GM23338 (cell line): ENCODE measurements around the gene TRA2A. TPM values are rescaled to one million over a fixed set of nuclear protein-coding genes. Genes with fewer than 3 reads are reported as not detected.

Source experiments
- ATAC-seq: fragments of 200-7000 bp; cut with Tn5 transposase; 3 replicates; pipeline ENCODE4 v1.9.1; 2020
- DNase-seq: peaks from one replicate; pipeline ENCODE4 v3.0.0-alpha.2; 2015; ENCODE audit warnings: low spot score
- H2AFZ ChIP-seq: fragments of 200-600 bp; sonication (generic); 2 replicates; pipeline ENCODE4 v1.8.0; 2016; ENCODE audit warnings: antibody characterized with exemption, mild to moderate bottlenecking, moderate library complexity
- H3F3A ChIP-seq: fragments of 200-600 bp; sonication (generic); replicated peaks from 2 replicates; pipeline ENCODE4 v1.8.0; 2017; ENCODE audit warnings: antibody characterized with exemption, mixed run types, low read depth
- H3K27ac ChIP-seq: fragments of 200-600 bp; sonication (generic); 2 replicates; pipeline ENCODE4 v1.6.1; 2016; ENCODE audit warnings: low read depth
- H3K27me3 ChIP-seq: fragments of 200-600 bp; sonication (generic); 2 replicates; pipeline ENCODE4 v1.8.0; 2016; ENCODE audit warnings: mild to moderate bottlenecking, mixed run types, moderate library complexity; ENCODE audit not compliant: insufficient read depth
- H3K36me3 ChIP-seq: fragments of 200-600 bp; sonication (generic); 2 replicates; pipeline ENCODE4 v1.8.0; 2016; ENCODE audit warnings: mild to moderate bottlenecking; ENCODE audit not compliant: insufficient read depth
- H3K4me1 ChIP-seq: fragments of 200-600 bp; sonication (generic); 2 replicates; pipeline ENCODE4 v1.8.0; 2016; ENCODE audit warnings: mild to moderate bottlenecking, moderate library complexity; ENCODE audit not compliant: insufficient read depth
- H3K4me2 ChIP-seq: fragments of 200-600 bp; sonication (generic); 2 replicates; pipeline ENCODE4 v1.7.1; 2017; ENCODE audit warnings: mixed run types
- H3K4me3 ChIP-seq: fragments of 200-600 bp; sonication (generic); 2 replicates; pipeline ENCODE4 v1.6.1; 2016; ENCODE audit warnings: mixed run types
- H3K79me2 ChIP-seq: fragments of 200-600 bp; sonication (generic); replicated peaks from 2 replicates; pipeline ENCODE4 v1.8.0; 2017; ENCODE audit warnings: mild to moderate bottlenecking; ENCODE audit not compliant: insufficient read depth
- H3K9me2 ChIP-seq: fragments of 200-600 bp; sonication (generic); 2 replicates; pipeline ENCODE4 v1.8.0; 2017; ENCODE audit not compliant: insufficient read depth
- H4K20me1 ChIP-seq: fragments of 200-600 bp; sonication (generic); replicated peaks from 2 replicates; pipeline ENCODE4 v1.8.0; 2017; ENCODE audit warnings: mild to moderate bottlenecking; ENCODE audit not compliant: insufficient read depth
- H3K27ac Mint-ChIP-seq: 2 replicates; pipeline ENCODE4 v1.8.0; 2020; ENCODE audit warnings: inconsistent platforms, mild to moderate bottlenecking, moderate library complexity, mixed read lengths
- H3K27me3 Mint-ChIP-seq: 3 replicates; pipeline ENCODE4 v1.8.0; 2022; ENCODE audit warnings: low read depth, mild to moderate bottlenecking, moderate library complexity, mixed read lengths, inconsistent platforms; ENCODE audit not compliant: insufficient read depth, poor library complexity
- H3K36me3 Mint-ChIP-seq: 3 replicates; pipeline ENCODE4 v1.8.0; 2021; ENCODE audit warnings: low read depth, mild to moderate bottlenecking, inconsistent platforms, moderate library complexity, mixed read lengths
- H3K4me1 Mint-ChIP-seq: 3 replicates; pipeline ENCODE4 v1.8.0; 2020; ENCODE audit warnings: mild to moderate bottlenecking, inconsistent platforms, mixed read lengths
- H3K4me3 Mint-ChIP-seq: 3 replicates; pipeline ENCODE4 v1.8.0; 2021; ENCODE audit warnings: moderate library complexity, mild to moderate bottlenecking, inconsistent platforms, mixed read lengths
- H3K9me3 Mint-ChIP-seq: 3 replicates; pipeline ENCODE4 v1.8.0; 2020; ENCODE audit warnings: moderate library complexity, mild to moderate bottlenecking, inconsistent platforms, mixed read lengths
- CREB1 ChIP-seq: fragments of 250-450 bp; sonication (Bioruptor Pico); IDR thresholded peaks from 2 replicates; pipeline ENCODE4 v1.5.0; 2020; ENCODE audit warnings: low read depth, mild to moderate bottlenecking, moderate library complexity
- POLR2AphosphoS5 ChIP-seq: IDR thresholded peaks from 2 replicates; pipeline ENCODE4 v1.6.1; 2016; ENCODE audit warnings: antibody characterized with exemption, low read depth
- REST ChIP-seq: IDR thresholded peaks from one replicate; pipeline ENCODE4 v1.6.1; 2018; ENCODE audit warnings: antibody characterized with exemption; ENCODE audit not compliant: unreplicated experiment
- ZNF114 ChIP-seq: fragments of 250-450 bp; sonication (Bioruptor Pico); IDR thresholded peaks from 2 replicates; pipeline ENCODE4 v1.5.0; 2020; ENCODE audit warnings: mild to moderate bottlenecking, moderate library complexity
- long read RNA-seq: library from polyadenylated mRNA; unstranded; transcript quantifications from one replicate; pipeline ENCODE4 v2.0.0, GENCODE V29; 2020; ENCODE audit not compliant: unreplicated experiment
- polyA plus RNA-seq: library from polyadenylated mRNA; unstranded; fragments of >200 nt; fragmentation: Nextera tagmentation; extraction: Ambion mirVana; gene quantifications from 2 replicates; pipeline ENCODE4 v1.2.1, GENCODE V29; 2016
- total RNA-seq: library from RNA; depleted of rRNA; stranded (reverse); fragments of >200 nt; shearing (Covaris generic); gene quantifications from 2 replicates; pipeline ENCODE4 v1.2.3, GENCODE V29; 2014; rRNA removed
- TF ChIP-seq, protein P1 (sequence below): IDR thresholded peaks from 2 replicates; pipeline ENCODE4 v1.6.1; 2016; ENCODE audit warnings: antibody characterized with exemption
- TF ChIP-seq, protein P2 (sequence below): fragments of 250-450 bp; sonication (Bioruptor Pico); IDR thresholded peaks from 2 replicates; pipeline ENCODE4 v1.5.0; 2020; ENCODE audit warnings: mild to moderate bottlenecking, moderate library complexity

Gene TRA2A
- total RNA-seq (82.6 and 118 TPM in 2 replicates), polyA plus RNA-seq (271 and 274 TPM in 2 replicates)
- long read RNA-seq, transcript TRA2A-201 (8 exons, 1,845 nt): major isoform, 28 of 78 reads
- long read RNA-seq, partial matches to known transcripts: 27 of 78 reads
- long read RNA-seq, other reads (novel, unspliced or antisense): 23 of 78 reads

GRCh38 chr7:23531794-23532489 is at the start of gene TRA2A:
Gene TRA2A, minus strand, starts transcription at chr7:23531981. Its CDS starts 157 bp downstream, at chr7:23531824.
- Histone ChIP-seq H3K79me2 (peaks cover 49% of the 10 kb centered on the region), H3K27ac (peak within 1 kb of the TSS; percentile 99), H3K27me3 (no peaks in the 10 kb centered on the region), H3K36me3 (no peaks in the 10 kb centered on the region), H3K9me2 (no peaks in the 10 kb centered on the region), H2AFZ (peak within 1 kb of the TSS; percentile 17; the same call in 1 of the 2 replicates), H3K4me3 (peak within 1 kb of the TSS; percentile 67), H3K4me2 (peak within 1 kb of the TSS; percentile 77), H3K4me1 (peaks cover 40% of the 10 kb centered on the region), H3F3A (no peaks in the 10 kb centered on the region), H4K20me1 (peaks cover 40% of the 10 kb centered on the region)
- H3K9me3 Mint-ChIP-seq: no peaks in the 10 kb centered on the region
- H3K4me3 Mint-ChIP-seq: peak within 1 kb of the TSS; percentile 100
- TF ChIP-seq ZNF114: no peak
- TF ChIP-seq POLR2AphosphoS5: peak; percentile 99
- TF ChIP-seq REST: peak; percentile 23
- TF ChIP-seq CREB1 (CRISPR knock-in tag): peak; percentile 100
- TF ChIP-seq, protein P1, sequence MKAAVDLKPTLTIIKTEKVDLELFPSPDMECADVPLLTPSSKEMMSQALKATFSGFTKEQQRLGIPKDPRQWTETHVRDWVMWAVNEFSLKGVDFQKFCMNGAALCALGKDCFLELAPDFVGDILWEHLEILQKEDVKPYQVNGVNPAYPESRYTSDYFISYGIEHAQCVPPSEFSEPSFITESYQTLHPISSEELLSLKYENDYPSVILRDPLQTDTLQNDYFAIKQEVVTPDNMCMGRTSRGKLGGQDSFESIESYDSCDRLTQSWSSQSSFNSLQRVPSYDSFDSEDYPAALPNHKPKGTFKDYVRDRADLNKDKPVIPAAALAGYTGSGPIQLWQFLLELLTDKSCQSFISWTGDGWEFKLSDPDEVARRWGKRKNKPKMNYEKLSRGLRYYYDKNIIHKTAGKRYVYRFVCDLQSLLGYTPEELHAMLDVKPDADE: peak; percentile 62; the same call in 1 of the 2 replicates
- peak within 1 kb of the TSS; percentile 100 for H3K27ac Mint-ChIP-seq
- peak; percentile 88 for ATAC-seq
- H3K36me3 Mint-ChIP-seq: peaks cover 33% of the 10 kb centered on the region
- peaks cover 46% of the 10 kb centered on the region for H3K4me1 Mint-ChIP-seq
- H3K27me3 Mint-ChIP-seq: peaks cover 23% of the 10 kb centered on the region
- peak; percentile 97 for DNase-seq

- H4K20me1 ChIP-seq: no peaks in the 10 kb centered on the region
- peaks cover 2% of the 10 kb centered on the region; the same call in 1 of the 3 replicates for H3K4me1 Mint-ChIP-seq
- H3K4me3 ChIP-seq: no peak overlapping the region
- no peaks in the 10 kb centered on the region for H3K4me1 ChIP-seq
- no peaks in the 10 kb centered on the region for H3K9me3 Mint-ChIP-seq
- H3K4me3 Mint-ChIP-seq: no peak overlapping the region
- no peaks in the 10 kb centered on the region for H3K27me3 Mint-ChIP-seq
- H3K27ac ChIP-seq: no peak overlapping the region
- H2AFZ ChIP-seq: peak overlapping the region; percentile 74
- H3K79me2 ChIP-seq: no peaks in the 10 kb centered on the region
- no peaks in the 10 kb centered on the region for H3K36me3 ChIP-seq
- H3K27ac Mint-ChIP-seq: no peak overlapping the region
- no peak overlapping the region for H3K4me2 ChIP-seq
- H3F3A ChIP-seq: no peaks in the 10 kb centered on the region
- DNase-seq: peak; percentile 91
- no peaks in the 10 kb centered on the region for H3K27me3 ChIP-seq
- no peaks in the 10 kb centered on the region for H3K9me2 ChIP-seq
- H3K36me3 Mint-ChIP-seq: no peaks in the 10 kb centered on the region
- peak; percentile 99 for ATAC-seq
- TF ChIP-seq, protein P2, sequence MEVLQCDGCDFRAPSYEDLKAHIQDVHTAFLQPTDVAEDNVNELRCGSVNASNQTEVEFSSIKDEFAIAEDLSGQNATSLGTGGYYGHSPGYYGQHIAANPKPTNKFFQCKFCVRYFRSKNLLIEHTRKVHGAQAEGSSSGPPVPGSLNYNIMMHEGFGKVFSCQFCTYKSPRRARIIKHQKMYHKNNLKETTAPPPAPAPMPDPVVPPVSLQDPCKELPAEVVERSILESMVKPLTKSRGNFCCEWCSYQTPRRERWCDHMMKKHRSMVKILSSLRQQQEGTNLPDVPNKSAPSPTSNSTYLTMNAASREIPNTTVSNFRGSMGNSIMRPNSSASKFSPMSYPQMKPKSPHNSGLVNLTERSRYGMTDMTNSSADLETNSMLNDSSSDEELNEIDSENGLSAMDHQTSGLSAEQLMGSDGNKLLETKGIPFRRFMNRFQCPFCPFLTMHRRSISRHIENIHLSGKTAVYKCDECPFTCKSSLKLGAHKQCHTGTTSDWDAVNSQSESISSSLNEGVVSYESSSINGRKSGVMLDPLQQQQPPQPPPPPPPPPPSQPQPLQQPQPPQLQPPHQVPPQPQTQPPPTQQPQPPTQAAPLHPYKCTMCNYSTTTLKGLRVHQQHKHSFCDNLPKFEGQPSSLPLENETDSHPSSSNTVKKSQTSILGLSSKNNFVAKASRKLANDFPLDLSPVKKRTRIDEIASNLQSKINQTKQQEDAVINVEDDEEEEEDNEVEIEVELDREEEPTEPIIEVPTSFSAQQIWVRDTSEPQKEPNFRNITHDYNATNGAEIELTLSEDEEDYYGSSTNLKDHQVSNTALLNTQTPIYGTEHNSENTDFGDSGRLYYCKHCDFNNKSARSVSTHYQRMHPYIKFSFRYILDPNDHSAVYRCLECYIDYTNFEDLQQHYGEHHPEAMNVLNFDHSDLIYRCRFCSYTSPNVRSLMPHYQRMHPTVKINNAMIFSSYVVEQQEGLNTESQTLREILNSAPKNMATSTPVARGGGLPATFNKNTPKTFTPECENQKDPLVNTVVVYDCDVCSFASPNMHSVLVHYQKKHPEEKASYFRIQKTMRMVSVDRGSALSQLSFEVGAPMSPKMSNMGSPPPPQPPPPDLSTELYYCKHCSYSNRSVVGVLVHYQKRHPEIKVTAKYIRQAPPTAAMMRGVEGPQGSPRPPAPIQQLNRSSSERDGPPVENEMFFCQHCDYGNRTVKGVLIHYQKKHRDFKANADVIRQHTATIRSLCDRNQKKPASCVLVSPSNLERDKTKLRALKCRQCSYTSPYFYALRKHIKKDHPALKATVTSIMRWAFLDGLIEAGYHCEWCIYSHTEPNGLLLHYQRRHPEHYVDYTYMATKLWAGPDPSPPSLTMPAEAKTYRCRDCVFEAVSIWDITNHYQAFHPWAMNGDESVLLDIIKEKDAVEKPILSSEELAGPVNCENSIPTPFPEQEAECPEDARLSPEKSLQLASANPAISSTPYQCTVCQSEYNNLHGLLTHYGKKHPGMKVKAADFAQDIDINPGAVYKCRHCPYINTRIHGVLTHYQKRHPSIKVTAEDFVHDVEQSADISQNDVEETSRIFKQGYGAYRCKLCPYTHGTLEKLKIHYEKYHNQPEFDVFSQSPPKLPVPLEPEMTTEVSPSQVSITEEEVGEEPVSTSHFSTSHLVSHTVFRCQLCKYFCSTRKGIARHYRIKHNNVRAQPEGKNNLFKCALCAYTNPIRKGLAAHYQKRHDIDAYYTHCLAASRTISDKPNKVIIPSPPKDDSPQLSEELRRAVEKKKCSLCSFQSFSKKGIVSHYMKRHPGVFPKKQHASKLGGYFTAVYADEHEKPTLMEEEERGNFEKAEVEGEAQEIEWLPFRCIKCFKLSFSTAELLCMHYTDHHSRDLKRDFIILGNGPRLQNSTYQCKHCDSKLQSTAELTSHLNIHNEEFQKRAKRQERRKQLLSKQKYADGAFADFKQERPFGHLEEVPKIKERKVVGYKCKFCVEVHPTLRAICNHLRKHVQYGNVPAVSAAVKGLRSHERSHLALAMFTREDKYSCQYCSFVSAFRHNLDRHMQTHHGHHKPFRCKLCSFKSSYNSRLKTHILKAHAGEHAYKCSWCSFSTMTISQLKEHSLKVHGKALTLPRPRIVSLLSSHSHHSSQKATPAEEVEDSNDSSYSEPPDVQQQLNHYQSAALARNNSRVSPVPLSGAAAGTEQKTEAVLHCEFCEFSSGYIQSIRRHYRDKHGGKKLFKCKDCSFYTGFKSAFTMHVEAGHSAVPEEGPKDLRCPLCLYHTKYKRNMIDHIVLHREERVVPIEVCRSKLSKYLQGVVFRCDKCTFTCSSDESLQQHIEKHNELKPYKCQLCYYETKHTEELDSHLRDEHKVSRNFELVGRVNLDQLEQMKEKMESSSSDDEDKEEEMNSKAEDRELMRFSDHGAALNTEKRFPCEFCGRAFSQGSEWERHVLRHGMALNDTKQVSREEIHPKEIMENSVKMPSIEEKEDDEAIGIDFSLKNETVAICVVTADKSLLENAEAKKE (CRISPR knock-in tag): no peak
Measured at GRCh38 chr7:23570592-23571200, 38.9 kb upstream of the TRA2A start.
